ENCODE results near the gene DGCR2.

The DGCR2 gene

DNA sequence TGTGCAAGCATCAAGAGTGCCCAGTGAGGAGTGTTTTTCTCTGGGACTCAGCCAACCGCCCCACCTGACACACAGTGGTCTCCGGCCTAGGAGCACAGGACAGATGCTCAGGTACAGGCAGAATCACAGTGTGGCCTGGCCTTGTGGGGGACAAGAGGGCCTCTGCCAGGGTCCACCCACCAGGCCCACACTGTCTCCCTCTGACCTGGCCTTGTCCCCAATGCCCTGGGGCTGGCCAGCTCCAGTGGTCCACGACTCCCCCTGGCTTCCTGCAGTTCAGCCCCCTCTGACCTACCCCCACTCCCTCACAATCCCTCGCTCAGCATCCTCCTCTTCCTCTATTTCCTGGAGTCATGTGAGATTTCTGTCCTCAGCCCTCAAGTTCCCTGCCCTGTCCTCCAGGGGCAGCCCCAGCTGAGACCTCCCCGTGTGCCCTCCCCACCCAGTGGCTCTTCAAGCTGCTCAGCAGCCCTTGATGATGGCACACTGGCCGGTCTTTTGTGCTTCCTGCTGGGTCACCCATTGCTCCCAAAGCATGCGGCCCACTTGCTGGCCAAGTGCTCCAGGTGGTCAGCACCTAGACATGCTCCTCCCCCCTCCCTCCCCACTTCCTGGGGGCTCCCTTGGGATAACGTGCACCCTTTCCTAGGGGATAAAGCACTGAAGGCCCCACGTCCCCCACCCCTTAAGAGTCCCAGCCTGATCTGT lies 10.6 kb upstream of the DGCR2 start:
- Histone ChIP-seq H3K36me3 (ENCODE audit: low read length) (no peaks in the 10 kb centered on the region), H3K27me3 (ENCODE audit: low read length) (no peaks in the 10 kb centered on the region), H3K4me2 (ENCODE audit: low read depth, low read length, poor library complexity, severe bottlenecking) (no peak overlapping the region), H4K20me1 (ENCODE audit: low read depth, low read length) (no peaks in the 10 kb centered on the region), H3K4me3 (ENCODE audit: insufficient read depth, low read length, poor library complexity, severe bottlenecking) (no peak overlapping the region), H2AFZ (ENCODE audit: low read depth, low read length, severe bottlenecking) (no peak overlapping the region), H3K9me3 (ENCODE audit: insufficient read depth, low read length) (no peaks in the 10 kb centered on the region), H3K27ac (ENCODE audit: low read depth, low read length) (no peak overlapping the region), H3K9me2 (replicated peaks; ENCODE audit: insufficient read depth, low read length) (no peaks in the 10 kb centered on the region), H3F3A (ENCODE audit: insufficient read depth) (no peaks in the 10 kb centered on the region), H3K79me2 (ENCODE audit: insufficient read depth, low read length) (no peaks in the 10 kb centered on the region), H3K9ac (ENCODE audit: low read length) (no peak overlapping the region)
- TF ChIP-seq, protein P1, sequence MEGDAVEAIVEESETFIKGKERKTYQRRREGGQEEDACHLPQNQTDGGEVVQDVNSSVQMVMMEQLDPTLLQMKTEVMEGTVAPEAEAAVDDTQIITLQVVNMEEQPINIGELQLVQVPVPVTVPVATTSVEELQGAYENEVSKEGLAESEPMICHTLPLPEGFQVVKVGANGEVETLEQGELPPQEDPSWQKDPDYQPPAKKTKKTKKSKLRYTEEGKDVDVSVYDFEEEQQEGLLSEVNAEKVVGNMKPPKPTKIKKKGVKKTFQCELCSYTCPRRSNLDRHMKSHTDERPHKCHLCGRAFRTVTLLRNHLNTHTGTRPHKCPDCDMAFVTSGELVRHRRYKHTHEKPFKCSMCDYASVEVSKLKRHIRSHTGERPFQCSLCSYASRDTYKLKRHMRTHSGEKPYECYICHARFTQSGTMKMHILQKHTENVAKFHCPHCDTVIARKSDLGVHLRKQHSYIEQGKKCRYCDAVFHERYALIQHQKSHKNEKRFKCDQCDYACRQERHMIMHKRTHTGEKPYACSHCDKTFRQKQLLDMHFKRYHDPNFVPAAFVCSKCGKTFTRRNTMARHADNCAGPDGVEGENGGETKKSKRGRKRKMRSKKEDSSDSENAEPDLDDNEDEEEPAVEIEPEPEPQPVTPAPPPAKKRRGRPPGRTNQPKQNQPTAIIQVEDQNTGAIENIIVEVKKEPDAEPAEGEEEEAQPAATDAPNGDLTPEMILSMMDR (IDR thresholded peaks at IDR 0.05; ENCODE audit: insufficient read depth, low read length, poor library complexity, severe bottlenecking) = no peak
- no peak for TF ChIP-seq EZH2phosphoT487 (conservative IDR thresholded peaks at IDR 0.05; ENCODE audit: low read length)

DNA sequence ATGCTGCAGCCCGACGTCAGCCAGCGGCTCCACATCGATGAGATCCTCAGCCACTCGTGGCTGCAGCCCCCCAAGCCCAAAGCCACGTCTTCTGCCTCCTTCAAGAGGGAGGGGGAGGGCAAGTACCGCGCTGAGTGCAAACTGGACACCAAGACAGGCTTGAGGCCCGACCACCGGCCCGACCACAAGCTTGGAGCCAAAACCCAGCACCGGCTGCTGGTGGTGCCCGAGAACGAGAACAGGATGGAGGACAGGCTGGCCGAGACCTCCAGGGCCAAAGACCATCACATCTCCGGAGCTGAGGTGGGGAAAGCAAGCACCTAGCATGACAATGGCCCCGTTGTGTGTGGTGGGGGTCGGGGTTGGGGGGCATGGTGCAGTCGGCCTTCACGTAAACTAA lies 9.9 kb upstream of the DGCR2 start:
- no peak overlapping the region for H3K27ac ChIP-seq (ENCODE audit: low read depth, low read length)
- no peak overlapping the region for H2AFZ ChIP-seq (ENCODE audit: low read depth, low read length, severe bottlenecking)
- TF ChIP-seq EZH2phosphoT487 (conservative IDR thresholded peaks at IDR 0.05; ENCODE audit: low read length) = no peak
- TF ChIP-seq, protein P1 (IDR thresholded peaks at IDR 0.05; ENCODE audit: insufficient read depth, low read length, poor library complexity, severe bottlenecking) = no peak
- no peaks in the 10 kb centered on the region for H3K36me3 ChIP-seq (ENCODE audit: low read length)
- H4K20me1 ChIP-seq (ENCODE audit: low read depth, low read length) = no peaks in the 10 kb centered on the region
- H3K9ac ChIP-seq (ENCODE audit: low read length) = no peak overlapping the region
- no peaks in the 10 kb centered on the region for H3K27me3 ChIP-seq (ENCODE audit: low read length)
- no peaks in the 10 kb centered on the region for H3F3A ChIP-seq (ENCODE audit: insufficient read depth)
- H3K4me3 ChIP-seq (ENCODE audit: insufficient read depth, low read length, poor library complexity, severe bottlenecking) = no peak overlapping the region
- H3K9me2 ChIP-seq (replicated peaks; ENCODE audit: insufficient read depth, low read length) = no peaks in the 10 kb centered on the region
- no peaks in the 10 kb centered on the region for H3K9me3 ChIP-seq (ENCODE audit: insufficient read depth, low read length)
- no peak overlapping the region for H3K4me2 ChIP-seq (ENCODE audit: low read depth, low read length, poor library complexity, severe bottlenecking)
- H3K79me2 ChIP-seq (ENCODE audit: insufficient read depth, low read length) = no peaks in the 10 kb centered on the region

DNA sequence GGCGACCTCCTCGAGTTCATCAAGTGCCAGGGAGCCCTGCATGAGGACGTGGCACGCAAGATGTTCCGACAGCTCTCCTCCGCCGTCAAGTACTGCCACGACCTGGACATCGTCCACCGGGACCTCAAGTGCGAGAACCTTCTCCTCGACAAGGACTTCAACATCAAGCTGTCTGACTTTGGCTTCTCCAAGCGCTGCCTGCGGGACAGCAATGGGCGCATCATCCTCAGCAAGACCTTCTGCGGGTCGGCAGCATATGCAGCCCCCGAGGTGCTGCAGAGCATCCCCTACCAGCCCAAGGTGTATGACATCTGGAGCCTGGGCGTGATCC lies 9.4 kb upstream of the DGCR2 start:
- Histone ChIP-seq H3K9ac (ENCODE audit: low read length) (no peak overlapping the region), H3K79me2 (ENCODE audit: insufficient read depth, low read length) (no peaks in the 10 kb centered on the region), H3K4me3 (ENCODE audit: insufficient read depth, low read length, poor library complexity, severe bottlenecking) (no peak overlapping the region), H2AFZ (ENCODE audit: low read depth, low read length, severe bottlenecking) (no peak overlapping the region), H3F3A (ENCODE audit: insufficient read depth) (no peaks in the 10 kb centered on the region), H3K9me3 (ENCODE audit: insufficient read depth, low read length) (no peaks in the 10 kb centered on the region), H3K27me3 (ENCODE audit: low read length) (no peaks in the 10 kb centered on the region), H3K27ac (ENCODE audit: low read depth, low read length) (no peak overlapping the region), H3K9me2 (replicated peaks; ENCODE audit: insufficient read depth, low read length) (no peaks in the 10 kb centered on the region), H3K36me3 (ENCODE audit: low read length) (no peaks in the 10 kb centered on the region), H4K20me1 (ENCODE audit: low read depth, low read length) (no peaks in the 10 kb centered on the region), H3K4me2 (ENCODE audit: low read depth, low read length, poor library complexity, severe bottlenecking) (no peak overlapping the region)
- TF ChIP-seq EZH2phosphoT487 (conservative IDR thresholded peaks at IDR 0.05; ENCODE audit: low read length) = no peak
- TF ChIP-seq, protein P1 (IDR thresholded peaks at IDR 0.05; ENCODE audit: insufficient read depth, low read length, poor library complexity, severe bottlenecking) = no peak
